SH-SY5Y (cell line): ENCODE results near the gene DNAH5.

ENCODE experiments used
- GATA2 ChIP-seq: IDR thresholded peaks from 2 replicates; pipeline ENCODE4 v1.6.1; 2011; ENCODE audit warnings: mild to moderate bottlenecking, low read depth, low read length
- GATA3 ChIP-seq: IDR thresholded peaks from 2 replicates; pipeline ENCODE4 v1.6.1; 2011; ENCODE audit warnings: low read depth, mild to moderate bottlenecking, low read length, moderate library complexity

- TF ChIP-seq GATA2, result no peak
- TF ChIP-seq GATA3, result no peak
Measured at GRCh38 chr5:13934125-13934524, 10.4 kb downstream of the DNAH5 start.
